Osteoblast (primary cell): ENCODE results near the gene PTPRK. TPM values are rescaled to one million over a fixed set of nuclear protein-coding genes. Genes with fewer than 3 reads are reported as not detected.

Experiments used
- DNase-seq: peaks from one replicate; pipeline ENCODE4 v3.0.0; 2011; ENCODE audit warnings: low spot score, mixed read lengths; ENCODE audit not compliant: insufficient read length; ENCODE audit errors: missing footprints
- H2AFZ ChIP-seq: 2 replicates; pipeline ENCODE4 v1.6.0; 2011; ENCODE audit warnings: mild to moderate bottlenecking, low read length
- H3K27ac ChIP-seq: 2 replicates; pipeline ENCODE4 v1.5.1; 2011; ENCODE audit warnings: mild to moderate bottlenecking, low read depth, low read length, moderate library complexity
- H3K27me3 ChIP-seq: 2 replicates; pipeline ENCODE4 v1.6.0; 2012; ENCODE audit warnings: mild to moderate bottlenecking, control low read depth, inconsistent platforms, low read length, moderate library complexity; ENCODE audit not compliant: insufficient read depth
- H3K36me3 ChIP-seq: 2 replicates; pipeline ENCODE4 v1.5.1; 2011; ENCODE audit warnings: mild to moderate bottlenecking, low read length, control low read depth, moderate library complexity; ENCODE audit not compliant: insufficient read depth
- H3K4me1 ChIP-seq: 2 replicates; pipeline ENCODE4 v1.5.1; 2011; ENCODE audit warnings: mild to moderate bottlenecking, low read length, control low read depth, moderate library complexity; ENCODE audit not compliant: insufficient read depth
- H3K4me2 ChIP-seq: 2 replicates; pipeline ENCODE4 v1.6.0; 2011; ENCODE audit warnings: mild to moderate bottlenecking, low read length; ENCODE audit not compliant: insufficient read depth
- H3K4me3 ChIP-seq: fragments of 200-600 bp; sonication (generic); 3 replicates; pipeline ENCODE4 v1.5.1; 2012; ENCODE audit warnings: mild to moderate bottlenecking, low read length, inconsistent platforms; ENCODE audit not compliant: insufficient read depth
- H3K79me2 ChIP-seq: 2 replicates; pipeline ENCODE4 v1.6.0; 2012; ENCODE audit warnings: mild to moderate bottlenecking, low read length, control low read depth, inconsistent platforms; ENCODE audit not compliant: insufficient read depth
- H3K9me3 ChIP-seq: 2 replicates; pipeline ENCODE4 v1.5.1; 2011; ENCODE audit warnings: low read depth, low read length, control low read depth
- H4K20me1 ChIP-seq: 2 replicates; pipeline ENCODE4 v1.6.0; 2012; ENCODE audit warnings: mild to moderate bottlenecking, low read length, control low read depth; ENCODE audit not compliant: insufficient read depth
- total RNA-seq: library from RNA; depleted of rRNA; stranded (reverse); fragments of >200 nt; gene quantifications from 2 replicates; pipeline ENCODE4 v1.2.3, GENCODE V29; 2012
- TF ChIP-seq, protein P1 (sequence below): IDR thresholded peaks from 2 replicates; pipeline ENCODE4 v1.5.1; 2011; ENCODE audit warnings: mild to moderate bottlenecking, low read depth, low read length, moderate library complexity; ENCODE audit errors: extremely low read depth

PTPRK gene
- total RNA-seq, 1 donor: 165 TPM

DNA sequence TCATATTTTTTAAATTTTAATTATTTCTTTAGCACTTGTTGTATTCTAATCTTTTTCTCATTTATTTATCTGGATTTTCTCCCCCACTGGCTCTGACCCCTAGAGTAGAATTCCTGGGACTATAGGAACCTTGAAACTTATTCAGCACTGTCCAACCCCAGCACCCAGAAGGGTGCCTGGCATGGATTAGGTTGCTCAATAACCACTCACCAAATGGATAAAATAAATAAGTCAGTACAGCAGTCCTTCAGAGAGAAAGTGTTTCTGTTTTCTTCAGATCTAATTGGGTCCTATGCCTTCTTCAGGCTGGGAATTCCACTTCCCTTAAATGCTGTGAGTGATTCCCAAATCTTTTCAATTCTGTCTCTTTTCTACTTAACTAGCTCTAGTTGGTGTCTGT, 206.2 kb downstream of the PTPRK start:
- no peaks in the 10 kb centered on the region for H3K36me3 ChIP-seq

DNA sequence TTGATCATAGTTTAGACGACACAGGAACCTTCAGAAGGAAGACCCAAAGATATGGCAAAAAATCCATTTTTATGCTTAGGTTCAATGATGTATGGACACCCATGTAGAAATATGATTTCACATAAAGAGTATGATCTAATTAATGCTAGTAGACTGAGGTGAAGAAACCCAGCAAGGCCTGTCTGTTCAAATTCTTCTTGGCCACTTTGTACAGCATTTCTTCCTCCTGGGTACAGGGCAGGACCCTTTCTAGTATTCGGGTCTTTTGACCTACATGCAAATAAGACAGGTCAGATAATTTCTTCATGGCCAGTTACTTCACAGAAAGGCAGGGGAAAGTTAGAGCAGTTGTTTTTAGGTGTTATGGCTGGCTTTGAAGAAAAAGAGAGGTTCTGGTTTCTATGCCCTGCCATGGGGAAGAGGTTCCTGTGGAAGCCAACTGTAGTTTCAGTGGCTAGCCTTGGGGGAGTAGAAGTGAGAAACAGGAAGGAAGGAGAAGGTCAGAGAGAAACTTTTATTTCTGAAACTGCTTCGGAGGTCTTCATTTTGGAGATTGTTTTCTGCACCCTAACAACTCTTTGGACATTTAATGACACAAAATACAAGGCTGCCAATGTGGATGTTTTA, 208.3 kb downstream of the PTPRK start:
- Histone ChIP-seq H4K20me1 (peaks cover 3% of the 10 kb centered on the region), H3K36me3 (no peaks in the 10 kb centered on the region), H3K9me3 (no peaks in the 10 kb centered on the region), H3K4me1 (no peaks in the 10 kb centered on the region), H3K4me2 (no peak overlapping the region), H3K4me3 (no peak overlapping the region), H3K79me2 (peaks cover 49% of the 10 kb centered on the region), H3K27me3 (no peaks in the 10 kb centered on the region), H3K27ac (no peak overlapping the region), H2AFZ (no peak overlapping the region)
- DNase-seq: no peak
- TF ChIP-seq, protein P1, sequence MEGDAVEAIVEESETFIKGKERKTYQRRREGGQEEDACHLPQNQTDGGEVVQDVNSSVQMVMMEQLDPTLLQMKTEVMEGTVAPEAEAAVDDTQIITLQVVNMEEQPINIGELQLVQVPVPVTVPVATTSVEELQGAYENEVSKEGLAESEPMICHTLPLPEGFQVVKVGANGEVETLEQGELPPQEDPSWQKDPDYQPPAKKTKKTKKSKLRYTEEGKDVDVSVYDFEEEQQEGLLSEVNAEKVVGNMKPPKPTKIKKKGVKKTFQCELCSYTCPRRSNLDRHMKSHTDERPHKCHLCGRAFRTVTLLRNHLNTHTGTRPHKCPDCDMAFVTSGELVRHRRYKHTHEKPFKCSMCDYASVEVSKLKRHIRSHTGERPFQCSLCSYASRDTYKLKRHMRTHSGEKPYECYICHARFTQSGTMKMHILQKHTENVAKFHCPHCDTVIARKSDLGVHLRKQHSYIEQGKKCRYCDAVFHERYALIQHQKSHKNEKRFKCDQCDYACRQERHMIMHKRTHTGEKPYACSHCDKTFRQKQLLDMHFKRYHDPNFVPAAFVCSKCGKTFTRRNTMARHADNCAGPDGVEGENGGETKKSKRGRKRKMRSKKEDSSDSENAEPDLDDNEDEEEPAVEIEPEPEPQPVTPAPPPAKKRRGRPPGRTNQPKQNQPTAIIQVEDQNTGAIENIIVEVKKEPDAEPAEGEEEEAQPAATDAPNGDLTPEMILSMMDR: no peak

More for the DNA sequence above, 206.2 kb downstream of the PTPRK start:
- DNase-seq: no peak
- Histone ChIP-seq H3K27ac (no peak overlapping the region), H3K9me3 (no peaks in the 10 kb centered on the region), H3K79me2 (peaks cover 44% of the 10 kb centered on the region), H2AFZ (no peak overlapping the region), H3K27me3 (no peaks in the 10 kb centered on the region), H4K20me1 (peaks cover 3% of the 10 kb centered on the region), H3K4me1 (no peaks in the 10 kb centered on the region), H3K4me3 (no peak overlapping the region), H3K4me2 (no peak overlapping the region)
- TF ChIP-seq, protein P1: no peak

DNA sequence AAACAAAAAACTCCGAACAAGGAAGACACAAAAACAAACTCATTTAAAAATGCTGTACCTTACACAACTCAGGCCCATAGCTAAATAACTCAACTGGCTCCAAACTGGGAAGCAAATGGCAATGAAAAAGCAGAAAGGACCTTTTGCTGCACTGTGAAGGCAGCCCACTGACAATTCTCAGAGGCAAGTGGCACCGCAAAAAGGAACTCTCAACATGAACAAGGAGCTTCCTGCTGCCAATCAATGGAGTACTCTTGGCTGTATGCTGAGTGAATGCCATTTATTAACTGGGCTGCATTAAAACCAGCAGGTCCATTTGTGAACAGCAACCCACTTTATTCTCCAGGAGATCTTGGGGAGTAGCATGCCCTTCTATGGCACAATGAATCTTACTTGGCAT, 209.9 kb downstream of the PTPRK start:
- Histone ChIP-seq H3K36me3 (no peaks in the 10 kb centered on the region), H2AFZ (no peak overlapping the region), H3K27ac (no peak overlapping the region), H3K4me1 (no peaks in the 10 kb centered on the region), H3K27me3 (no peaks in the 10 kb centered on the region), H4K20me1 (peaks cover 3% of the 10 kb centered on the region), H3K4me3 (no peak overlapping the region), H3K9me3 (no peaks in the 10 kb centered on the region), H3K79me2 (peaks cover 49% of the 10 kb centered on the region), H3K4me2 (no peak overlapping the region)
- TF ChIP-seq, protein P1: no peak
- no peak for DNase-seq

DNA sequence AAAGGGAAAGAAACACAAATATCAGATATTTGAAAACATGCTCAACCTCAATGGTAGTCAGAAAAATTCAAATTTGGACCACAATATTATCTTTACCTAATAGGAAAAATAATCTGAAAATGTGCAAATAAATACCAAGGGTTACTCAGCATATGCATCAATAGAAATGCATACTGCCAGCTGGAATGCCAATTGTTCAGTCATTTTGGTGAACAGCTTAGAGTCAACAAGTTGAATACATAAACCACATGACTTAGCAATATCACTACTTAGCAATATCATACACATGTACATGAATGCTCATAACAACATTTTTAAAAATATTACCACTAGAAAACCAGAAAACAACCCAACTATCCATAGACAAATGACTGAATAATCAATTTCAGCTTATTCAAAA, 212.7 kb downstream of the PTPRK start:
- no peaks in the 10 kb centered on the region for H3K9me3 ChIP-seq

More for the DNA sequence above, 212.7 kb downstream of the PTPRK start:
- Histone ChIP-seq H2AFZ (no peak overlapping the region), H3K27me3 (no peaks in the 10 kb centered on the region), H3K36me3 (no peaks in the 10 kb centered on the region), H3K4me3 (no peak overlapping the region), H3K27ac (no peak overlapping the region), H3K4me2 (no peak overlapping the region), H3K4me1 (no peaks in the 10 kb centered on the region), H4K20me1 (no peaks in the 10 kb centered on the region), H3K79me2 (peaks cover 43% of the 10 kb centered on the region)
- DNase-seq: no peak
- TF ChIP-seq, protein P1: no peak
